HG02588 (cell line): ENCODE data around the gene SLC22A15.
"Not testable (repeated sequence)": the region's sequence is repeated elsewhere in the genome, so short reads cannot be mapped to it uniquely, and the experiment has no call there.

Source experiments
- ATAC-seq: cut with Tn5 transposase; IDR thresholded peaks from one replicate; pipeline ENCODE4 v1.9.1; 2021; ENCODE audit warnings: mild to moderate bottlenecking, moderate library complexity; ENCODE audit not compliant: unreplicated experiment

SLC22A15 gene

GRCh38 chr1:116031302-116031835 lies 55.1 kb downstream of the SLC22A15 start:
- no peak for ATAC-seq

GRCh38 chr1:116033322-116033721 lies 57.0 kb downstream of the SLC22A15 start:
- no peak for ATAC-seq

- no peak for ATAC-seq
Measured at GRCh38 chr1:116036255-116036654, 59.9 kb downstream of the SLC22A15 start.

- ATAC-seq: no peak
Measured at GRCh38 chr1:116038679-116039078, 62.4 kb downstream of the SLC22A15 start.

- no peak for ATAC-seq
Measured at GRCh38 chr1:116044071-116044470, 67.8 kb downstream of the SLC22A15 start.

GRCh38 chr1:116046933-116047332 lies 70.6 kb downstream of the SLC22A15 start:
- ATAC-seq: not testable (repeated sequence)

- ATAC-seq: not testable (repeated sequence)
Measured at GRCh38 chr1:116051896-116052295, 75.6 kb downstream of the SLC22A15 start.

GRCh38 chr1:116062201-116062600 lies 85.9 kb downstream of the SLC22A15 start:
- ATAC-seq: no peak

- ATAC-seq: no peak
Measured at GRCh38 chr1:116064616-116065015, 88.3 kb downstream of the SLC22A15 start.

- ATAC-seq: no peak
Measured at GRCh38 chr1:116066868-116067565, 90.7 kb downstream of the SLC22A15 start.

- no peak for ATAC-seq
Measured at GRCh38 chr1:116067566-116067890, 91.2 kb downstream of the SLC22A15 start.

GRCh38 chr1:116075575-116075974 lies 99.3 kb downstream of the SLC22A15 start:
- ATAC-seq: no peak

- ATAC-seq: no peak
Measured at GRCh38 chr1:116075990-116076389, 99.7 kb downstream of the SLC22A15 start.

GRCh38 chr1:116076831-116077230 lies 100.5 kb downstream of the SLC22A15 start:
- ATAC-seq: no peak

GRCh38 chr1:116078699-116079223 lies 102.4 kb downstream of the SLC22A15 start:
- no peak for ATAC-seq

GRCh38 chr1:116087628-116088027 lies 111.3 kb downstream of the SLC22A15 start:
- no peak for ATAC-seq

GRCh38 chr1:116089870-116090269 lies 113.6 kb downstream of the SLC22A15 start:
- no peak for ATAC-seq

GRCh38 chr1:116091083-116091482 lies 114.8 kb downstream of the SLC22A15 start:
- ATAC-seq: no peak

GRCh38 chr1:116092752-116093489 lies 116.6 kb downstream of the SLC22A15 start:
- no peak for ATAC-seq

GRCh38 chr1:116095027-116095426 lies 118.7 kb downstream of the SLC22A15 start:
- no peak for ATAC-seq

GRCh38 chr1:116096013-116096618 lies 119.8 kb downstream of the SLC22A15 start:
- ATAC-seq: no peak

GRCh38 chr1:116097626-116098025 lies 121.3 kb downstream of the SLC22A15 start:
- ATAC-seq: no peak
